Ascending aorta (tissue), 2 donors: ENCODE data around the gene RAB40B. TPM values are rescaled to one million over a fixed set of nuclear protein-coding genes. Genes with fewer than 3 reads are reported as not detected.

Source experiments
- DNase-seq, 2 donors: peaks; one replicate each; pipeline ENCODE4 v3.0.0-alpha.2; 2019; ENCODE audit warnings: low spot score in 2 of 2
- H3K27ac ChIP-seq, 2 donors: fragments of 200-600 bp; sonication (generic); one replicate each; pipeline ENCODE4 v1.5.1; 2016 to 2017; ENCODE audit warnings: mild to moderate bottlenecking in 1 of 2
- H3K27me3 ChIP-seq: fragments of 200-600 bp; sonication (generic); one replicate; pipeline ENCODE4 v1.5.1; 2017
- H3K36me3 ChIP-seq, 2 donors: fragments of 200-600 bp; sonication (generic); one replicate each; pipeline ENCODE4 v1.5.1; 2016
- H3K4me1 ChIP-seq, 2 donors: fragments of 200-600 bp; sonication (generic); one replicate each; pipeline ENCODE4 v1.5.1; 2016 to 2017; ENCODE audit warnings: mild to moderate bottlenecking in 1 of 2
- H3K4me3 ChIP-seq, 2 donors: fragments of 200-600 bp; sonication (generic); one replicate each; pipeline ENCODE4 v1.5.1; 2016 to 2017; ENCODE audit warnings: mild to moderate bottlenecking in 1 of 2
- H3K9me3 ChIP-seq, 2 donors: fragments of 200-600 bp; sonication (generic); one replicate each; pipeline ENCODE4 v1.5.1; 2016
- intact Hi-C: fragments of 100-400 bp; cut with DNase I; formaldehyde crosslinking; loops from one replicate; pipeline ENCODE4 v1.15.1; 2023
- total RNA-seq: library from RNA; depleted of rRNA; stranded (reverse); fragments of >200 nt; gene quantifications from one replicate; pipeline ENCODE4 v1.1.0, GENCODE V29; 2016
- TF ChIP-seq, protein P1 (sequence below), 3 experiments: fragments of 200-600 bp in 2 of 3; fragments of 450-650 bp in 1 of 3; sonication (generic) in 2 of 3; IDR thresholded peaks; one replicate each; pipeline ENCODE4 v1.5.1; 2016 to 2019; ENCODE audit warnings: antibody characterized with exemption in 3 of 3, mild to moderate bottlenecking in 1 of 3, moderate library complexity in 1 of 3

The RAB40B gene
- total RNA-seq, 1 donor from 2014 or later = 9.4 TPM

DNA sequence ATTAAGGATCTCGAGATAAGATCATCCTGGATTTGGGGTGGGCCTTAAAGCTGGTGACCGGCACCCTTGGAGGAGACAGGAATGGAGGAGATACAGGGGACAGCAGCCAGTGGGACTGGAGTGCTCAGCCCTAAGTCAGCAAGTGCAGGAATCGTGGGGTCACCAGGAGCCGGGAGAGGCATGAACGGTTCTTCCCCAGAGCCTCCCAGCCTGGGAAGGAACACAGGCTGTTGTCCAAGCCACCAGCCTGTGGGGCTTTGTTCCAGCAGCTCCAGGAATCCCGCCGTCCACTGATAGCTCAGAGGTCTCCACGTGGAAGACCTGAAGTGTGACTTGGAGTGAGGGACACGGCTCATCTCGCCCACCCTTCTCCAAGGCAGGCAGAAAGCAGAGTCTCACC is 47.8 kb downstream of the RAB40B start:
- Histone ChIP-seq H3K27ac (no peak overlapping the region), H3K4me3 (no peak overlapping the region), H3K4me1 (peaks cover 6 to 19% of the 10 kb centered on the region in 2 donors), H3K9me3 (no peaks in the 10 kb centered on the region), H3K36me3 (no peaks in the 10 kb centered on the region), H3K27me3 (no peaks in the 10 kb centered on the region)
- no peak for DNase-seq
- TF ChIP-seq, protein P1, sequence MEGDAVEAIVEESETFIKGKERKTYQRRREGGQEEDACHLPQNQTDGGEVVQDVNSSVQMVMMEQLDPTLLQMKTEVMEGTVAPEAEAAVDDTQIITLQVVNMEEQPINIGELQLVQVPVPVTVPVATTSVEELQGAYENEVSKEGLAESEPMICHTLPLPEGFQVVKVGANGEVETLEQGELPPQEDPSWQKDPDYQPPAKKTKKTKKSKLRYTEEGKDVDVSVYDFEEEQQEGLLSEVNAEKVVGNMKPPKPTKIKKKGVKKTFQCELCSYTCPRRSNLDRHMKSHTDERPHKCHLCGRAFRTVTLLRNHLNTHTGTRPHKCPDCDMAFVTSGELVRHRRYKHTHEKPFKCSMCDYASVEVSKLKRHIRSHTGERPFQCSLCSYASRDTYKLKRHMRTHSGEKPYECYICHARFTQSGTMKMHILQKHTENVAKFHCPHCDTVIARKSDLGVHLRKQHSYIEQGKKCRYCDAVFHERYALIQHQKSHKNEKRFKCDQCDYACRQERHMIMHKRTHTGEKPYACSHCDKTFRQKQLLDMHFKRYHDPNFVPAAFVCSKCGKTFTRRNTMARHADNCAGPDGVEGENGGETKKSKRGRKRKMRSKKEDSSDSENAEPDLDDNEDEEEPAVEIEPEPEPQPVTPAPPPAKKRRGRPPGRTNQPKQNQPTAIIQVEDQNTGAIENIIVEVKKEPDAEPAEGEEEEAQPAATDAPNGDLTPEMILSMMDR (IDR thresholded peaks at IDR 0.05) = no peak
- intact Hi-C loops = no loop called here

DNA sequence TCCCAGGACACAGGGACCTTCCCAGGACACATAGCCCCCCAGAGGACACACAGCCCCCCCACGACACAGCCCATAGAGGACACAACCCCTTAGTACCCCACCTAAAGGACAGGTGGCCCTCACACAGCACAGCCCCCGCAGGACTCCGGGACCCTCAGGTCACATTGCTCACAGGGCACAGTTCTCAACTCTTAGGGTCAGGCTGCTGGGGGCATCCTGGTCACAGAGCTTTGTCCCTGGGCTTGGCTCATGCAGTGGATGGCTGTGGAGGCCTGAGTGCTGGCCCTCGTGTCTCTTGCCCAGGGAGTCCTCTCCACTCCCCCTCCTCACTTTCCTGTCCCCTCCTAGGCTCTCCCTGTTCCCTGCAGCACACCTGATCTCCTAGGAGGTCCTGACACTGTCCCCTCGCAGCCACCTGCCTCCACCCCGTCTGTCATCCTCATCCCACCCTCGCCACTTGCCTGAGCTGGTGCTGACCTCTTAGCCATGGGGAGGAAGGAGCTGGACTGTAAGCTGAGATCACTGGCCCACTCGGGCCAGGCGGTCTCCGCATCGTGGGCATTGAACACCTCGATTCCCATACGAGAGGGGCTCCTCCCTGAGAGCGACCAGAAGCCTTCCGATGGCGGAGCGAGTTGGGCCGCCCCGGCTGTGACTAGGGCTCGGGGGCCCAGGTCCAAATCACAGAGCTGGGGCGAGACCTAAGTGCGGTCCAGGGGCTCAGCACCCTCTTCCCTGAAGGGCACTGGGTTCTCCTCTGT is 48.8 kb downstream of the RAB40B start:
- H3K4me1 ChIP-seq = peaks cover 6 to 20% of the 10 kb centered on the region in 2 donors
- no peak for DNase-seq
- H3K4me3 ChIP-seq = no peak overlapping the region
- no peaks in the 10 kb centered on the region for H3K9me3 ChIP-seq
- H3K27me3 ChIP-seq = no peaks in the 10 kb centered on the region
- TF ChIP-seq, protein P1 (IDR thresholded peaks at IDR 0.05) = no peak
- H3K27ac ChIP-seq = no peak overlapping the region
- H3K36me3 ChIP-seq = no peaks in the 10 kb centered on the region
- intact Hi-C loops = loop anchor here (2.0 kb wide), 3 partner anchors 57 to 199 kb away; partner anchors contain the start of genes CYBC1 and NARF

DNA sequence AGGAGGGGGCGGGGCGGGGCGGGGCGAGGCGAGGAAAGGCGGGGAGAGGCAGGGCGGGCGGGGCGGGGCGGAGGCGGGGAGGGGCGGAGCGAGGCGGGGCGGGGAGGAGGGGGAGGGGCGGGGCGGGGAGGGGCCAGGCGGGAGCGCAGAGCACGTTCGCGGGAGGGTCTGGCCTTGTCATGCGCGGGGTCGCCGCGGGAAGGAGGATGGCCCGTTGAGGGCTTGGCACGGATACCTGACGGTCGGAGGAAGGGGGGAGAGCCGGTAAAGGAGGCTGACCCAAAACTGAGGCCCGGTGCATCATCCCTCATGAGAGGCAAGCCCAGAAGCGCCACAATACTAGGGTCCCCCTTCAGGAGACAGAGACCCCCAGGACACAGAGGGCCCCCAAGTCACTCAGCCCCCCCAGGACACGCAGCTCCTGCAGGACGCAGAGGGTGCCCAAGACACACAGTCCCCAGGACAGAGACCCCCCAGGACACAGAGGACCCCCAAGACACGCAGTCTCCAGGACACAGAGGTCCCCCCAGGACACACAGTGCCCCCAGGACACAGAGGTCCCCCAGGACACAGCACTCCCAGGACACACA is 49.7 kb downstream of the RAB40B start:
- Histone ChIP-seq H3K27ac (peak overlapping the region; percentile 43 to 67), H3K36me3 (peaks cover 5 to 6% of the 10 kb centered on the region in 2 donors), H3K9me3 (no peaks in the 10 kb centered on the region), H3K4me3 (peak overlapping the region in 1 of 2 donors; percentile 62), H3K27me3 (no peaks in the 10 kb centered on the region), H3K4me1 (peaks cover 6 to 20% of the 10 kb centered on the region in 2 donors)
- DNase-seq = peak in 1 of 2 donors; percentile 82
- TF ChIP-seq, protein P1 (IDR thresholded peaks at IDR 0.05) = no peak
- intact Hi-C loops = loop anchor here (1.0 to 2.0 kb wide), 6 partner anchors 49 to 198 kb away; partner anchors contain the start of genes CYBC1, FN3KRP, NARF and RAB40B

DNA sequence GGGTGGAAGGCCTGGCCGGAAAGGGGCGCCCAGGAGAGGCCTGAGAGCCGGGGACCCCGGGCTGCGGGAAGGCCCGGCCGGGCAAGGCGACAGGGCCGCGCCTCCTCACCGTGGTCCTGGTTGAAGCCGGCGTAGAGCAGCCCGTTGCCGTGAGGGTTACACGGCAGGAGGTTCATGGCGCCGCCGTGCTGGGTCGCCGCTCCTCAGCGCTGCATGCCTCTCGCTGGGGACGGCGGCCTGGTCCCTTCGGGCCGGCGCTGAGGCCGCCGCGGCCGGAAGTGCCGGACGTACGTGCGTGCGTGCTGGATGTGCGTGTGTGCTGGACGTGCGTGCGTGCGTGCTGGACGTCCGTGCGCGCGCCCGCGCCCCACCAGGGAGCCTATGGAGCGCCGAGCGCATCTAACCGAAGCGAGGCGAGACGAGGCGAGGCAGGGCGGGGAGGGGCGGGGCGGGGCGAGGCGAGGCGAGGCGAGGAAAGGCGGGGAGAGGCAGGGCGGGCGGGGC is 50.3 kb downstream of the RAB40B start, which contains the start of gene WDR45B:
Gene WDR45B (minus strand): TSS at position 280 of the 504 bp plus-strand sequence. CDS start 104 bp downstream, at position 176.
- peak within 1 kb of the TSS; percentile 69 to 100 for H3K4me3 ChIP-seq
- intact Hi-C loops = loop anchor here (1.0 to 2.0 kb wide), 6 partner anchors 50 to 197 kb away; partner anchors contain the start of genes CYBC1, FN3KRP, NARF and RAB40B
- H3K27ac ChIP-seq = peak within 1 kb of the TSS; percentile 87 to 100
- H3K4me1 ChIP-seq = peaks cover 6 to 20% of the 10 kb centered on the region in 2 donors
- peak; percentile 77 to 98 for DNase-seq
- TF ChIP-seq, protein P1 (IDR thresholded peaks at IDR 0.05) = no peak
- peaks cover 11 to 13% of the 10 kb centered on the region in 2 donors for H3K36me3 ChIP-seq
- no peaks in the 10 kb centered on the region for H3K9me3 ChIP-seq
- no peaks in the 10 kb centered on the region for H3K27me3 ChIP-seq

GRCh38 chr17:82647593-82648164 is 50.8 kb downstream of the RAB40B start:
- Histone ChIP-seq H3K4me3 (peak overlapping the region; percentile 69 to 100), H3K9me3 (no peaks in the 10 kb centered on the region), H3K4me1 (peaks cover 6 to 20% of the 10 kb centered on the region in 2 donors), H3K27ac (peak overlapping the region; percentile 87 to 100), H3K36me3 (peaks cover 13 to 17% of the 10 kb centered on the region in 2 donors), H3K27me3 (no peaks in the 10 kb centered on the region)
- TF ChIP-seq, protein P1 (IDR thresholded peaks at IDR 0.05) = no peak
- intact Hi-C loops = loop anchor here (1.0 to 2.0 kb wide), 6 partner anchors 51 to 197 kb away; partner anchors contain the start of genes CYBC1, FN3KRP, NARF and RAB40B
- DNase-seq = peak in 1 of 2 donors; percentile 71
